H7 (cell line): ENCODE measurements around the gene WDR7. TPM values are rescaled to one million over a fixed set of nuclear protein-coding genes. Genes with fewer than 3 reads are reported as not detected.
A peak's percentile ranks its signal among the peaks of the same experiment; 100 is the strongest.

Source experiments
- DNase-seq: peaks from one replicate; pipeline ENCODE4 v3.0.0; 2012
- H3K27me3 ChIP-seq: 2 replicates; pipeline ENCODE4 v1.6.0; 2011; ENCODE audit warnings: mild to moderate bottlenecking, low read length; ENCODE audit not compliant: control insufficient read depth, insufficient read depth
- H3K36me3 ChIP-seq: replicated peaks from 2 replicates; pipeline ENCODE4 v1.5.1; 2011; ENCODE audit warnings: low read length; ENCODE audit not compliant: control insufficient read depth, insufficient read depth
- H3K4me3 ChIP-seq: 2 replicates; pipeline ENCODE4 v1.5.1; 2011; ENCODE audit warnings: low read depth, mild to moderate bottlenecking, control low read depth, low read length, moderate library complexity; ENCODE audit not compliant: insufficient read depth
- total RNA-seq: library from RNA; depleted of rRNA; stranded (reverse); fragments of >200 nt; shearing (Covaris generic); gene quantifications from 2 replicates; pipeline ENCODE4 v1.2.3, GENCODE V29; 2014; rRNA removed

The WDR7 gene
- total RNA-seq = 6.2 and 13.0 TPM in 2 replicates

DNA sequence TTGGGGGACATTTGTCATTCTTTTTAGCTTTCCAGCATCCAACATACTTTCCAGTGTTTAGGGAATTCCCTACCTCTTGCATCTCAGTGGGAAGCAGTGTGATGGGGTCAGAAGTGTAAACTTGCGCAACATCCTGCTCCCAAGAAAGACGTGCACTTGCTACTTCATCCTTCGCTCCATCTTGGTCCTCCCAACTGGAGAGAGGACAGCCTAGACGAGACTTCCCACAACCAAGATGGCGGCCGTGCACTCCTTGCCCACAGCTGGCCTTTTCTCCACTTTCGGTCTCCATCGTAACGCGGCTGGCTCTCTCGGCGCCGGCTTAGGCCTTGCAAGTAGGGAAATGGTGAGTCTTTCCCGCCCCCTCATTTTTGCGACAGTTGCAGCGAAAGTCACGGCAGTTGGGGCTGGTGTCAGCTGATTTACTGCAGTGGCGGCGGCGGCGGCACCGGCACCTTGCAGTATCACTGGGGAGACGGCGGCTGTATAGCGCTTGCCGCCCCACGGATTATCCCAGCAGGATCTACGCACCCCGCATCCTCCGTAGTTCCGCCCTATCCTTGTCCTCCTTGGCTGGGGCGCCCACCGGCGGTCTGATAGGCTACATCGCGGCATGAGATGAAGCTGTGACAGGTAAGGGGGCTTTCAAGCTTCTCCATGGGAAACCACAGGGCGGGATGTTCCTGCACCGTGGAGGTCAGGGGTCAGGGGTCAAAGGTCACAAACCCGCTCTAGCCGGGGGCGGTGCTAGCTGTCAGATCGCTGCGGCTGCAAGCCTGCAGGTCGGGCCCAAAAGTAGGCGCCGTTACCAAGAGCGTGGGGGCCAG lies at the start of gene WDR7:
TSS of gene WDR7 (plus strand) at position 416 of the 827 bp plus-strand sequence. CDS start 21,157 bp downstream, outside the sequence.
- Histone ChIP-seq H3K36me3 (no peaks in the 10 kb centered on the region), H3K27me3 (no peaks in the 10 kb centered on the region), H3K4me3 (peak within 1 kb of the TSS; percentile 80)
- peak; percentile 79 for DNase-seq

DNA sequence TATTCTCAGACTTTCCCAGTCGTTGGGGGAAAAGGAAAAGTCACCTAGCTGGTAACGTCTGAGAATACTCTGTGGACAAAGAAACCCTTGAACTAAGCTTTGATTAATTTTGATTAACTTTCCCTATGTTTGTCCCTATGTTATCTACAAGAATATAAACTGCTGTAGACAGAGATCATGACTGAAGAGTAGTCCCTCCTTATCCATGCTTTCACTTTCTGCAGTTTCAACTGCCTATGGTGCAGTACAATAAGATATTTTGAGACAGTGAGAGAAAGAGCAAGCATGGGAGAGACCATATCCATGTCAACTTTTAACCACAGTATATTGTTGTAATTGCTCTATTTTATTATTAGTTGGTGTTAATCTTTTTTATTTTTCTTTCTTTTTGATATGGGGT lies 44.5 kb upstream of the WDR7 start:
- H3K36me3 ChIP-seq = peaks cover 10% of the 10 kb centered on the region
- no peaks in the 10 kb centered on the region for H3K27me3 ChIP-seq
- H3K4me3 ChIP-seq = no peak overlapping the region
- DNase-seq = no peak

DNA sequence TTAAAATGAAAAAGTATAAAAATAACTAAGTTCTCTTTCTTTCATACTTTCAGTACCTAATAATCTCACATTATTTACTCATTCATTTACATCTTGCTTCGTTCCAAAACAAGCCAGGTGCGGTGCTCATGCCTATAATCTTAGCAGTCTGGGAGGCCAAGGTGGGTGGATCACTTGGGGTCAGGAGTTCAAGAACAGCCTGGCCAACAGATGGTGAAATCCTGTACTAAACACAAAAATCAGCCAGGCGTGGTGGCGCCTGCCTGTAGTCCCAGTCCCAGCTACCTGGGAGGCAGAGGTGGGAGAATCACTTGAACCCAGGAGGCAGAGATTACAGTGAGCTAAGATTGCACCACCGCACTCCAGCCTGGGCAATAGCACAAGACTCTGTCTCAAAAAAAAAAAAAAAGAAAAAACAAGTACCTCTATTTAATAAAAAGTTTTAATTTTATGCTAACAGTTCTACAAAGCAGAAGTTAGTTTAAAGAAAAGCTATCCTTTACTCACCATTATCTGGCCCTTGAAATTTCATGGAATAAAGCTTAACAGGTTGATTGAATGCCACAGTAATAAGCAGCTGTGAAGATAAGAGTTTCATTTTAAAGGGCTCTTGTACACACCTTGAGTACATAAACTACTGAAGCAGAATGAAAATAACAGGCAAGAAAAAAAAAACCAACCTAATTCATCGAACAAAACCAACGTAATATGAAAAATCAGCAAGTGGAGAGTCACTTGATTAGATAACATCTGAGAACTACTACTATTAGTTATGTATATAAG lies 35.2 kb upstream of the WDR7 start:
- DNase-seq = no peak
- H3K36me3 ChIP-seq = peaks cover 18% of the 10 kb centered on the region
- no peak overlapping the region for H3K4me3 ChIP-seq
- no peaks in the 10 kb centered on the region for H3K27me3 ChIP-seq

DNA sequence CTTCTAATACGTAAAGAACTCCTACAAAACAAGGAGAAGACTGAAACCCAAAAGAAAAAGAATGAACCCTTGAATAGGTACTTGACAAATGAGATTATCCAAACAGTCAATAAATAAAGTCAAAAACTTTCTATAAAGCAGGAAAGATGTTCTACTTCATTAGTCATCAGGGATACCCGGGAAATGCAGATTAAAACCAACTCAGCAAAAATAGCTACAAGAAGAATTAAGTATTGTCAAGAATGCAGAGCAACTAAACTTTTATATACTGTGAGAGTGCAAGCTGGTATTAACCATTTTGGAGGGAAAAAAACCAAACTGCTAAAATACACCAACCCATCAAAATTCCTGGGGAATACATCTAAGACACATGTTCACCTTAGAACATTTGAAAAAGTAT lies 23.2 kb upstream of the WDR7 start:
- Histone ChIP-seq H3K27me3 (no peaks in the 10 kb centered on the region), H3K36me3 (no peaks in the 10 kb centered on the region; the same call in 1 of the 2 replicates), H3K4me3 (no peak overlapping the region)
- no peak for DNase-seq

DNA sequence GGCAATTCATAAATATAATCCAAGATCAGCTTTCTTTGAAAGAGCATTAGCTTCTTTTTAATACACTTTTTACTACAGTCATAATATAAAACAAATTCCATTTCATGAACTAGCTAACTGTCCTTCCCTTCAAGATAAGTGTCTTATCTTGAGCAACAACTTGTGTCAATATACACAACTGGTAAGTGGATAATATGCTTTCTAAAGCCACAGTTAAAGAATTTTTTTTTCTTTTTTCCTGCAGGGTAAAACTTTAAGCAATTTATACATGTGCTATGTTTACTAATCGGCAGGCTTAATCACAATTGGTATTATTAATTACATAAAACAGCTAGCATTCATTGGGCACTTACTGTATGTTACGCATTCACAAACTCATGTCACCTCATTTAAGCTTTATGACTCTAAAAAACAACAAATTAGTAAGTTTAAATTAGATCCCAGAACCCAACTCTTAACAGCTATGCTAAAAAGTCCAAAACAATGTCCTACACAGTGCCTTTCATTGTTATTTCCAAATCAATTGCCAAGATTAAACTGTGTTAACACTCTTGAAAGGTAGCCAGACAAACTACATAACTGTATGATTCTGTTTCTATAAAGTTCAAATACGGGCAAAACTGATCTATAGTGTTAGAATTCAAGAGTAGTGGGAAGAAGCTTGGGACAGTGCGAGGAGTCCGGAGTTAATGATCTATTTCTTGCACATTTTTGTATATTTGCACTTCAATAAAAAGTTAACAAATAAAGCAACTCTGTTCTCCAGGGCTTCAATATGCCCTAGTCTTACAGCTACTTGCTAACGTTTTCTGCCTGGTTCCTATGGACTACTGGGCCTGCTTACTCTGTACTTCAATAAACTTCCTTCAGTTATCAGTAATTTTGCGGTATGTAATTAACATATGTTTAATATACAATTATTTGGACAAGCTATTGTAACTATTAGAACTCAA lies 18.8 kb upstream of the WDR7 start:
- H3K36me3 ChIP-seq = no peaks in the 10 kb centered on the region
- H3K4me3 ChIP-seq = no peak overlapping the region
- H3K27me3 ChIP-seq = no peaks in the 10 kb centered on the region
- DNase-seq = no peak

DNA sequence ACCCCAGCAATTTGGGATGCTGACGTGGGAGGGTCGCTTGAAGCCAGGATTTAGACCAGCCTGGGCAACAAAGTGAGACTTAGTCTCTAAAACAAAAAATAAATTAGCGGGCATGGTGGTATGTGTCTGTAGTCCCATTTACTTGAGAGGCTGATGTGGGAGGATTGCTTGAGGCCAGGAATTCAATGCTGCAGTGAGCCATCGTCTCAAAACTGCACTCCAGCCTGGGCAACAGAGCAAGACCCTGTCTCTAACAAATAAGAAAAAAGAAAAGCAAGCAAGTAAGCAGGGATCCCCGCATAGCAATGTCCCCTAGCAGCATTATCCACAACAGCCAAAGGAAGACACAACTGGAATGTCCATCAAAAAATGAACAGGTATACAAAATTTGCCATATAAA lies 16.2 kb upstream of the WDR7 start:
- DNase-seq = no peak
- Histone ChIP-seq H3K27me3 (no peaks in the 10 kb centered on the region), H3K36me3 (no peaks in the 10 kb centered on the region), H3K4me3 (no peak overlapping the region)

DNA sequence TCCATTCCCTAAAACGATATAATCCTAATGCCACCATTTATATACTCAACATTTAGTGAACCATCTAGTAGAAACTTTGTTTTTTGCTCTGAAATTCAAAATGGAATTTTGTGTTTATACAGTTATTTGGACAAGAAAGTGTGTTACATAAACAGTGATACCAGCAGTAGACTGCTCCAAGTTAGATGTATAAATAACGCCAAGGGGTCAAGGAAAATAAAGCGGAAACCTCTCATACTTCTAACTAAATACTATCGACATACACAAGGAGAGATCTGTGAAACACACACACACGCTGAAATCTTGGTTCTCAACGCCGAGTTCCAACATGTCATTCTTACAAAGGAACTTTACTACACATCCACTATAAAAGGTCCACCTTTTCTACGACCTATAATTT lies 14.0 kb upstream of the WDR7 start:
- Histone ChIP-seq H3K27me3 (no peaks in the 10 kb centered on the region), H3K4me3 (peak overlapping the region; percentile 95)

DNA sequence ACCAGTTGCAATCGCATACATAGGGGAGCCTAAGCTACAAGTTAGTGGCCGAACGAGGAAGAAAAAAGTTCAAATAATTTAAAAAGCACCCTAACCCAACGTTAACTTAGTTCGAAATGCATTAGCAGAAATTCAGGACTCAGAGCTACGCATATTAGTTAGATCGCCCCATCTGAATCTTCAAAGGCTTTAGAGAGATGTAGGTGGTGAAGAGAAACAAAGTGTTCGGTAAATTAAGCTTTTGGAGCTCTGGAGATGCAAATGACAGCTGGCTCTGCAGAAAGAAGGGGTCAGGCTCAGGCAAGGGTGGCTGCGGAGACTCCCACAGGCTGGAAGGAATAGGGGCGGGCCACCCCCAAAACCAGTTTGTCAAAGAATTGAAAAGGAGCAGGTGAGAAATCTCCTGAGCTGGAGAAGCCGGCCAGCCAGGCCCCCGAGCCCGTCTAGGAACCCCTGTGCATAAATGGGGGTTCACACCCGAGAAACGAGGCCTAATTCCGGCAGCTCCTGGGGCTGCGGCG lies 13.4 kb upstream of the WDR7 start:
- DNase-seq = no peak

More for the DNA sequence above, 14.0 kb upstream of the WDR7 start:
- no peak for DNase-seq
- H3K36me3 ChIP-seq = no peaks in the 10 kb centered on the region

DNA sequence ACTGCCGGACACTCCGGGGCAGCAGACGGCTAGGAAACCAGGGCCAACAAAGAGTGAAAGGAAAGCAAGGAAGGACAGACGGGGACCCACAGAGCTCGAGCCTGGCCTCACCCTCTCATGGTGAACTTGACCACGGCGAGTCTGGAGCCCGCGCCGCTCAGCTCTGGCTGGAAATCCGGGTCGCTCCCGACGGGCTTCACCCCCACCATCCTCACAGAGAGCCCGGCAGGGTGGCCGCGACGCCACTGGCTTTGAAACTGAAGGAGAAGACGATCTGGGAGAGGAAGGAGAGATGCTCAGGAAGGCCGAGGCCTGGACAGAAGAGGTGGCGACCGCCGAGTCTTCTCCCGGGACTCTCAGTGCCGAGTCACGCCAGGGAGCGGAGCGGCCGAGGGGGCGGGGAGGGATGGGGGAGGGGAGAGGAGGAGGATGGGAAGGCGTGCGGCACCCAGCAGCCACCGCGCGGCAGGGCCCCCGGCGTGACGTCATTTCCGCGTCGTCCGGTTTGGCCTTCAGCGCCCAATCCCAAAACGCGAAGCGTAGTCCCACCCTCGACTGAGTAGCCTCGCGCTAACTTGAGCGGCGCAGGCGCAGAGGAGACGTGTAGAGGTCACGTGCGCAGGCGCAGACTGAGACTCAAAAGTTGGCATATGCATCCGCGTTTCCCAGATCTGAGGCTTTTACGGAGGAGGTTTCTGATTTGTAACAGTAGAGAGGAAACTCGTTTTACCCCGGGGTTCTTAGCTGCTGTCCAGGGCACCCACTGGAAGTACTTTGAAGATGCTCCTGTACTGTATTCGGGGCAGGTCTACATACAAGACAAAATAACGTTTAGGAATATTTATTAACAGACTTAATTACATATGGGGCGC lies 12.7 kb upstream of the WDR7 start, which contains the start of gene TXNL1:
TSS of gene TXNL1 (minus strand) at position 361 of the 872 bp plus-strand sequence. CDS start at position 209, 152 bp downstream.
- Histone ChIP-seq H3K36me3 (no peaks in the 10 kb centered on the region), H3K27me3 (no peaks in the 10 kb centered on the region), H3K4me3 (peak within 1 kb of the TSS; percentile 95)
- peak; percentile 96 for DNase-seq

More for the DNA sequence above, 13.4 kb upstream of the WDR7 start:
- no peaks in the 10 kb centered on the region for H3K36me3 ChIP-seq
- H3K4me3 ChIP-seq = peak overlapping the region; percentile 95
- no peaks in the 10 kb centered on the region for H3K27me3 ChIP-seq

DNA sequence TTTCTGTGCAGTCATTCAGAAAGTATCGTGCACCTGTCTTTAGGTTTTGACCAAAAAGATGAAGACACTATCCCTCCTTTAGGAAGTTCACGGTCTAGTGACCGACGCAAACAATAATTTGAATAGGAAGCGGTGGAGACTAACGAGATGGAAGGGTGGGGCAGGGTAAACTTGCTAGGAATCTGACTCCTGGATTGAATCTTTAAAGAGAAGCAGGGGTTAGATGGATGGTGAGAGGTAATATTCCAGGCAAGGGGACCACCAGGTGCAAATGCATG lies 12.1 kb upstream of the WDR7 start:
- Histone ChIP-seq H3K36me3 (no peaks in the 10 kb centered on the region), H3K27me3 (no peaks in the 10 kb centered on the region), H3K4me3 (peak overlapping the region; percentile 95; the same call in 1 of the 2 replicates)
- DNase-seq = peak; percentile 8

DNA sequence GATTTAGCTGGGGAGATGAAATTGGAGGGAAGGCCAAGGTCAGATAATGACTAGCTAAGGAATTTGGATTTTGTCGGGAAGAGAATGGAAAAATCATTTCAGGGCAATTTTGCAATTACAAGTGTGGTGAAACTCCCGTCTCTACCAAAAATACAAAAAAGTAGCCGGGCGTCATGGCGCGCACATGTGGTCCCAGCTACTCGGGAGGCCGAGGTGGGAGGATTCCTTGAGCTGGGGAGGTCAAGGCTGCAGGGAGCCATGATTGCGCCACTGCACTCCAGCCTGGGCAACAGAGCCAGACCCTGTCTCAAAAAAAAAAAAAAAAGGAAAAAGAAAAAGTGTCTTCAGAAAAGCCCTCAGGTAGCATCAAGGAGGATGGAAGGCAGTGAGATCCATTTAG lies 11.6 kb upstream of the WDR7 start:
- no peaks in the 10 kb centered on the region for H3K36me3 ChIP-seq
- no peak for DNase-seq
- H3K4me3 ChIP-seq = no peak overlapping the region
- H3K27me3 ChIP-seq = no peaks in the 10 kb centered on the region

DNA sequence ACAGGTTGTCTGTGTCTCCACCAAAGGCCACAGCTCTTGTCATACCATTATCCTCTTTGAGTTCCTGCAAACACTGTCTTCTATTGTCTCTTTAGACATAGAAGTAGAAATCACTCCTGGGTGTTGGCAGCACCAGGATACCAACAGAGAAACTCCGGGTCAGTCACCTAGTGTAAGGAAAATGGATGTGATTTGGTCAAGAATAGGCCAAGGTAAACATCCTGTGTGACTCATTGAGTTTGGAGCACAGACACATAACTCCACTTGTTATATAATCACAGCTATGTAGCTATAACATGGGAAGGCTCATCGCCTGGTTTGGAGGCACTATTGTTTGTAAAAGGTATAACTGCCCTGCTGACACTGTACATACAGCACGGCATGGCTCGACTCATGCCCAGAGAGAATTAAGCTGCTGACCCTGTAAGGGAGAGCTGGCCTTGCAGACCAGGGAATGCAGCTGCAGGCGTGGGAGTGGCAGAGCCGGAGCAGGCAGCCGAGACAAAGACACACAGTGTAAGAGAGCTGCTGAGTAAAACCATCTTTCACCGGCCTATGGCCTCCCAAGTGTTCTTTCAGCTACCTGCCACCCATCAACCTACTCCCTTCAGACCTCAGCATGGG lies 9.3 kb upstream of the WDR7 start:
- Histone ChIP-seq H3K36me3 (no peaks in the 10 kb centered on the region), H3K4me3 (no peak overlapping the region), H3K27me3 (no peaks in the 10 kb centered on the region)
- no peak for DNase-seq

DNA sequence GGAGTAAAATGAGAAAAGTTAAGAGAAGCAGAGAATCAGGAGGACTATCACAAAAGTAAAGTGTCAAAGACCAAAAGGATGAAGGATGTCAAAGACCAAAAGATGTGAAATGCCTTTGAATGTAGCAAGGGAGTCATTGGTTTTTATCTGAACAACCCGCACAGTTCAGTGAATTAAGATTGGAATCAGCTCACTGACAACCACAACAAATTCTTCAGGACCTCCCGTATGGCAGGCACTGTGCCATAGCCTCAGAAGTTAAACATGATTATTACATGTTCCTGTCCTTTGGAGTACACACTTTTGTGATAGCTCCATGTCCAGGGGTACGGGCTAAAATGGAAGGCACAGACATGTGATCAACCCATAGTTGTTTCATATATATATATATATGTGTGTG lies 7.8 kb upstream of the WDR7 start:
- H3K36me3 ChIP-seq = no peaks in the 10 kb centered on the region
- H3K4me3 ChIP-seq = no peak overlapping the region
- no peaks in the 10 kb centered on the region for H3K27me3 ChIP-seq

More for the DNA sequence above, 7.8 kb upstream of the WDR7 start:
- DNase-seq = no peak
